NCI-H345 (cell line): ENCODE results near the gene SFXN1.
"Not testable (repeated sequence)": the region's sequence is repeated elsewhere in the genome, so short reads cannot be mapped to it uniquely, and the experiment has no call there.

ENCODE experiments used
- DNase-seq: peaks from one replicate; lab custom pipeline; 2025; lab: John Stamatoyannopoulos, UW

The SFXN1 gene

DNA sequence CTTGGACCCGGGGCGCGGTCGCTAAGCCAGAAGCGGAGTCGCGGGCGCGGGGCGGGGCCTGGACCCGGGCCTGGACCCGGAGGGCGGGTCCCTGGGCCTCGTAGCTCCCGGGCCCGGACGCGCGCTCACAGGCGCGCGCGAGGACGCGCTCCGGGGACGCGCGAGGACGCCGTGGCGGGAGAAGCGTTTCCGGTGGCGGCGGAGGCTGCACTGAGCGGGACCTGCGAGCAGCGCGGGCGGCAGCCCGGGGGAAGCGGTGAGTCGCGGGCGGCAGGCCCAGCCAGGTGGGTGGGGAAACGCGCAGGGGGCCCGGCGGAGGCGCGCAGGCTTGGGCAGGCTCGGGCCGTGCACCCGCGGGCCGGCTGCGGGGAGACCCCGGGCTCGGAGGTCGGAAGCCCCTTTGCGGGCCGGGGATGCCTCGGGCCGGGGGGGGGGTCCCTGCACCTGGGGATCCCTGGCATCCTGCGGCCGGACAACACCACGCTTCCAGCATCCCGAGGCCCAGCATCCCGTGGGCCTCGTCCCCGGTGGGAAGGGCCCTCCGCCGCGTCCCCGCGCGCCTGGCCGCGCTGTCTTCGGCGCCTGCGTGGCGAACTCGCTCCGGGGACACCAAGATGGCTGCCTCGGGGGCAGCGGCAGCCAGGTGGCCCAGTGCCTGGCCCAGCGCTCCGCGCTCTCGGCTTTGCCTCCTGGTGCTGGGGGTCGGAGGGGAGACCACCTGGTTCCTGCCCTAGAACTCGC, at the start of gene SFXN1:
SFXN1 (plus strand) TSS at position 177 of the 741 bp plus-strand sequence. CDS start 13,544 bp downstream, outside the sequence.
- DNase-seq = peak; percentile 87

DNA sequence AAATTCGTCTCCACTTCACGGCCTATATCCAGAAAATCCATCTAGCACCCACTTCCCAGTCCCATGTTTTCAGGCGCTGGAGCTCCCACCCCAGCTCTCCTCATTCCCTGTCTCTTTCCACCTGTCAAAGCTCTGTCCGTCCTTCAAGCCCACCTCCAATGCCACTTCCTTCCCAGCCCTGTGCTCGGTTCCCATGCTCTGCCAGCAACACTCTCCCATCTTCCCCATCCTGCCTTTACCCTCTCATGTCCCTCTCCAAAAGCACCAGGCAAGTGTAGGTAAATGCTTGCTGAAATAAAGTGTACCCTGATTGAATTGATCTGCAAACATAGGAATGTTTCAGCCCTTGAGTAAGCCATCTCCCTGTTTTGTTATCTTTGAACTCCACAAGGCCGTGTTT, 43.6 kb upstream of the SFXN1 start:
- no peak for DNase-seq

- DNase-seq = no peak
These were observed 42.0 kb upstream of the SFXN1 start for GRCh38 chr5:175436359-175436758.

DNA sequence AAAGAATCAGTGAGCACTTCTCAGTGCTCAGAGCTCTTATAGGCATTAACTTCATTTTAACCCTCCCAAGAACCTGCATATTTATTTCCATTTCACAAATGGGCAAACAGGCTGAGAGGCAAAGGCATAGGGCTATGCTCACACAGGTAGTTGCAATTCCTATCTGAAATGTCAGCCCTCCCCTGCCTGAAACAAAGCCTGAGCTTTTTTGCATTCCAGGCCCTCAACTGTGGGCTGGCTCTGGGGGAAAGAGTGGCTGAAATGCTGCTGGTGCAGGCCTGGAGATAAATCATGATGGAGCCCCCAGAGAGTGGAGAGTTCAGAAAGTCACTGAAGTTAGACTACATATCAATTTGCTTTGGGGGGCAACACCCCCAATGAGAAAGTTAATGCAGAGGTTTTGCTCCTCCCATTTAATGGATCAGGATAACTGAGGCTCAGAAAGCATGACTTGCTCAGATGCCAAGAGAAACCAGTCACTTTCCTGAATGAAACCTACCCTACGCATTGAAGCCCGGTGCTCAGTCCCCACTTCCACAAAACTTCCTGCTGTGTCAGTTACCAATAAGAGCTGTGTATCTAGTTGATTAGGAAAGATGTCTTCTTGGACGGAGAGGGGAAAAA, 40.0 kb upstream of the SFXN1 start:
- no peak for DNase-seq

- DNase-seq = no peak
These were observed 34.8 kb upstream of the SFXN1 start for GRCh38 chr5:175443514-175444059.

DNA sequence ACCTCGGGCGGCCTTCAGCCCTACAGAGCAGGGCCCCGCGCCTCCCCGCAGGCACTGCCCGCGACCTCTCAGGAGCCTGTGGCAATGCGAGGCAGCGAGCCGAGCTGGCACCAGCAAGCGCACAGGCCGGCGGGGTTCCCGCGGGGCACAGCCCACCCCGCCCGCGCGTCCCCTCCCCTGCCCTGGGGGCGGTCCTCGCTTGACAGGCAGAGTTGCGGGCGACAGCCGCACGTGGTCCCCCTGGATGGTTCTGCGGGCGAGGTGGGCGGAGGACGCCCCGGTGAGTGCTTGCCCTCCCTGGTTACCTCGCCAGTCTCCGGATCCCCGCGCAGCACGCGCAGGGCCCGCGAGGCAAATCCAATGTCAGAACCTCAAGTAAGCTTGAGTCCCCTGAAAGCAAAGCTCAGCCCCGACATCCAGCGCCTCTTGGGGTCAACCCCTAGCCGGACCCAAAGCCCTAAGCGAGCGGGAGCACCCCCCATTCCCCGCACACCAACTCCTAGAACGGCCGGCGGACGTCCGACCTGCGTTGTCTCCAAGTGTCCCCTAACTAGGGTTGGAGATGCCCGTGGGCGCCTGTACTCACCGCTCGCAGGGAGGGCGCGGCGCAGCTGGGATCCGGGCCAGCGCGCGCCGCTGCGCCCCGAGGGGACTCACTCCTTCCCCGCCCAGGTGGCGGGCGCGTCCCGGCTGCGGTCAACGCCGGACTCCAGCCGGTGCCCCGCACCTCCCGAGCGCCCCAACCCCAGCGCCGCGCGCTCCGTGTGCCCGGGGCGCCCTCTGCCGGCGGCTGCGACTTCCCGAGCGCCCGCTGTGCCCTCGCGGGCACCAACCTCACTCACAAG, 34.1 kb upstream of the SFXN1 start, which contains the start of gene DRD1:
DRD1 (minus strand) TSS at position 123 of the 845 bp plus-strand sequence. CDS start 1,083 bp downstream, outside the sequence.
- no peak for DNase-seq

DNA sequence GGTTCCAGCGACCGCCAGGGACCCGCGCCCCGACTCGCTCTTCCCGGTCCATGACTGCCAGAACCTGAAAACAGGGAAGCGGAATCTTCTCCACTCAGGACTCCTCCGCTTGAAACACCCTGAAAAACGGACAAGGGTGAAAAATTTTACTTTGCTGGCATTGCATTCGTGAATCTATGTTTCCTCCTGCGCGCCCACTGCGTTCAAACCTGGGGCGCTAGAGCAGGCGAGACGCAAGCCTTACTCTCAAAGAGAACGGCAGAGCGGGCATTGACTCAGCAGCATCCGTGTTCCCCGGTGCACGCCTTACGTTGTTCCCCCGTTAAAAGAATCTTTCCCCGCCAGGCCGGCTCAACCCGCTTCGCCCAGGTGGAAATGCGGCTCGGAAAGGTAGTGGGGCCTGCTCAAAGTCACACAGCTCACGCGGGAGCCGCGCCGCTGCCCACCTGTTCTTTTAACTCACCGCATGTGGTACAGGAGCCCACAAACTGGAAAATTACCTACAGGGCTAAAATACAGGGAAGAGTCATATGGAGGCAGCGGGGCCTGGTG, 33.4 kb upstream of the SFXN1 start:
- no peak for DNase-seq

- DNase-seq = not testable (repeated sequence)
These were observed 32.0 kb upstream of the SFXN1 start for GRCh38 chr5:175446378-175446777.

DNA sequence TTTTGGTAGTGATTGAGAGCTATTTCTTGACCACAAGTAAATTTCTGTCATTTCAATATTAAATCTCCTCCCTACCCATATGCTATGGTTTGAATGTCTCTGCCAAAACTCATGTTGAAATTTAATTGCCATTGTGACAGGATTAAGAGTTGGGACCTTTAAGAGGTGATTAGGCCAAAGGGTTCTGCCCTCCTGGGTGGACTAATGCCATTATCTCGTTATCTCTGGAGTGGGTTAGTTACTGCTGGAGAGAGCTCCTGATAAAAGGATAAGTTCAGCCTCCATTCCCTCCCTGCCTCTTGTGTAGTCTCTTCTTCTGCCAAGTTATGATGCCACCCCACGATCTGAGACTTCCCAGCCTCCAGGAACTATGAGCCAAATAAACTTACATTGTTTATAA, 30.8 kb upstream of the SFXN1 start:
- no peak for DNase-seq

DNA sequence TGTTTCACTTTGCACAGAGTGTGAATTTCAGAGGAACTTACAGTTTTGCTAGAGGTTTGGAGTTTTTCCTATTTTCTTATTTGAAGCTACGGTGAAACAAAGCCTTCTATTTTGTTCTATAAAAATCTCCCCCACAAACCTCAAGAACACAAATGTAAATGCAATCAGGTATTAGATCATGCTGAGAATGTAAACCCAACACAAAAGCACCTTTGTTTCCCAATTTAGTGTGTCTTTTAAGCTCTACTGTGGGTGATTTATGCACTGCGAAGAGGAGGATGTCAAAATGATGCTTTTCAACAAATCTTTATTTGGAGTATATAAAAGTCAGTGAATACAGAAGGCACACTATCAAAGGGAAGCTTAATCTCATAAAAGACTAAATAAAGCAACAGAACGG, 30.1 kb upstream of the SFXN1 start:
- no peak for DNase-seq

- DNase-seq = peak; percentile 80
These were observed 26.2 kb upstream of the SFXN1 start for GRCh38 chr5:175452166-175452565.

GRCh38 chr5:175454338-175454737, 24.0 kb upstream of the SFXN1 start:
- not testable (repeated sequence) for DNase-seq

DNA sequence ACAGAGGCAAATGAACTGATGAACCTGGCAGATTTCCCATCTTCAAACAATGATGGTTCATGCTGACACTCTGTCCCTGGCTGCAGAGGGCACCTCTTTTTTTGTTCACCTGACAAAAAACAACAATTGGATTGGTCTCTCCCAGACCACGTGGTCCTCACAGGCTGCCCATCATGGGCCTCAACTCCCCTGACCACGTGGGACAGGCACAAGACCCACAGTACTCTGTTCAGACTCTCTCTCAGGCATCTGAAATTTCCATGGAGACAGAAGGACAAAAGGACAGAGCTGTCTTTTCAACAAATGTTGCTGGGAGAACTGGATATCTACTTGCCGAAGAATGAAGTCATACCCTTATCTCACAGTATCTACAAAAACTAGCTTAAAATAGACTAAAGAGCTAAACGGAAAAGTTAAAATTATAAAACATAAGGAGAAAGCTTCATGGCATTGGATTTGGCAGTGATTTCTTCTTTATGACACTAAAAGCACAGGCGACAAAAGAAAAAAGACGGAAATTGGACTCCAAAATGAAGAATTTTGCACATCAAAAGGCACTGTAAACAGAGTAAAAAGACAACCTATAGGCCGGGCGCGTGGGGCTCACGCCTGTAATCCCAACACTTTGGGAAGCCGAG, 22.1 kb upstream of the SFXN1 start:
- DNase-seq = no peak

- DNase-seq = peak; percentile 35
These were observed 20.9 kb upstream of the SFXN1 start for GRCh38 chr5:175457466-175457865.

DNA sequence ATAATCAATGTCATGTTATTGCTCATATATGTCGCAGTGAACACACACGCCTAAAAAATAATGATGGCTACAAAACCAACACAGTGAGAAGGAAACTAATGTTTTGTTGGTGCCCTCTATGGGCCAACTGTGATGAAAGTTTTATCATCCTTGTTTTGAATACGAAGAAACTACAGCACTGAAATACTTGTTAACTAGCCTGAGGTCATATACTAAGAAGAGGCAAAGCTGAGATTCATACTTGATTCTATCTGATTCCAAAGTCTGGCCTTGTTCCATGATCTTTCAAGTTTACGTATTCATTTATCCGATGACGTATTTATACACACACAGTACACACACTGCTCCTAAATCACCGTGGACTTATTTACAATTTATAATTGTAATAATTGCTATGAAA, 18.2 kb upstream of the SFXN1 start:
- DNase-seq = peak; percentile 46

- no peak for DNase-seq
These were observed 17.8 kb upstream of the SFXN1 start for GRCh38 chr5:175460552-175460951.

GRCh38 chr5:175461370-175461769, 17.0 kb upstream of the SFXN1 start:
- DNase-seq = no peak

- DNase-seq = no peak
These were observed 14.7 kb upstream of the SFXN1 start for GRCh38 chr5:175463641-175464040.

GRCh38 chr5:175464074-175464941, 14.1 kb upstream of the SFXN1 start:
- DNase-seq = peak; percentile 92

GRCh38 chr5:175464942-175465233, 13.5 kb upstream of the SFXN1 start:
- no peak for DNase-seq

GRCh38 chr5:175465282-175465681, 13.1 kb upstream of the SFXN1 start:
- DNase-seq = no peak
